ENCODE measurements around the gene NRARP. TPM values are rescaled to one million over a fixed set of nuclear protein-coding genes. Genes with fewer than 3 reads are reported as not detected.

NRARP gene
- polyA plus RNA-seq, 3 donors: 15.4 TPM; not detected in 2

DNA sequence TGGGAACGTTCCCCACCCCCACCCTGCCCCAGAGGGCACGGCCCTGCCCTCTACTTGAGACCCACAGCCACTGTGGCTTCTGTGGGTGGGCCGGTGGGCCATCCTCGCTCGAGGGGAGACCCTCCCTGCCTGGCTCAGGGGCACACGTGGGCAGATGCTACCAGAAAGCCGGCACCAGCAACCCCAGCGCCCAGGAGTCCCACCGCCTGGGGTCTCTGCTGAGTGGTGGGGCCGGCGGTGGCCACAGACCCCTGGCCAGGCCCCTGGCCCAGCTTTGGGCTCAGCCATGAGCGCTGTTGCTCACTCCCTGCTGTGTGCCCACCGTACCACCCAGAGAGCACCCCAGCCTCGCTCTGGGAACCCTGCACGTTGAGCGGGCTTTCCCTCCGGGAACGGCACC is 16.5 kb upstream of the NRARP start:
- peaks cover 2 to 21% (median 4%) of the 10 kb centered on the region in 3 donors for H3K27me3 Mint-ChIP-seq (ENCODE audit: low read depth in 3 of 3)
- Histone ChIP-seq H4K20me1 (ENCODE audit: insufficient read depth, low read length) (no peaks in the 10 kb centered on the region), H3K27ac (ENCODE audit: low read depth in 1 of 2, low read length in 2 of 2) (no peak overlapping the region), H3K36me3 (replicated peaks in 1 of 2; ENCODE audit: control insufficient read depth in 1 of 2, insufficient read depth in 2 of 2, low read length in 2 of 2) (no peaks in the 10 kb centered on the region), H3K9me3 (replicated peaks in 1 of 2; ENCODE audit: control insufficient read depth in 1 of 2, insufficient read depth in 1 of 2, low read length in 2 of 2) (no peaks in the 10 kb centered on the region), H2AFZ (ENCODE audit: insufficient read depth, low read depth, low read length, poor library complexity, severe bottlenecking) (no peak overlapping the region), H3K27me3 (ENCODE audit: control insufficient read depth in 2 of 2, insufficient read depth in 2 of 2, low read length in 2 of 2) (peaks cover 0 to 20% of the 10 kb centered on the region in 2 donors), H3K4me1 (ENCODE audit: control insufficient read depth in 1 of 2, insufficient read depth in 2 of 2, low read length in 2 of 2) (peaks cover 17 to 24% of the 10 kb centered on the region in 2 donors), H3K4me3 (replicated peaks in 1 of 3; ENCODE audit: low read depth in 2 of 3, low read length in 3 of 3) (no peak overlapping the region), H3K4me2 (replicated peaks; ENCODE audit: extremely low read depth, low read length, poor library complexity, severe bottlenecking) (no peak overlapping the region), H3K9ac (ENCODE audit: insufficient read depth, low read length, poor library complexity, severe bottlenecking) (no peak overlapping the region), H3K79me2 (ENCODE audit: insufficient read depth, low read length) (no peaks in the 10 kb centered on the region)
- H3K27ac Mint-ChIP-seq: no peak overlapping the region
- peaks cover 0 to 3% (median 1%) of the 10 kb centered on the region in 7 donors for H3K9me3 Mint-ChIP-seq
- no peak for DNase-seq
- no peaks in the 10 kb centered on the region for H3K36me3 Mint-ChIP-seq
- TF ChIP-seq, protein P1, sequence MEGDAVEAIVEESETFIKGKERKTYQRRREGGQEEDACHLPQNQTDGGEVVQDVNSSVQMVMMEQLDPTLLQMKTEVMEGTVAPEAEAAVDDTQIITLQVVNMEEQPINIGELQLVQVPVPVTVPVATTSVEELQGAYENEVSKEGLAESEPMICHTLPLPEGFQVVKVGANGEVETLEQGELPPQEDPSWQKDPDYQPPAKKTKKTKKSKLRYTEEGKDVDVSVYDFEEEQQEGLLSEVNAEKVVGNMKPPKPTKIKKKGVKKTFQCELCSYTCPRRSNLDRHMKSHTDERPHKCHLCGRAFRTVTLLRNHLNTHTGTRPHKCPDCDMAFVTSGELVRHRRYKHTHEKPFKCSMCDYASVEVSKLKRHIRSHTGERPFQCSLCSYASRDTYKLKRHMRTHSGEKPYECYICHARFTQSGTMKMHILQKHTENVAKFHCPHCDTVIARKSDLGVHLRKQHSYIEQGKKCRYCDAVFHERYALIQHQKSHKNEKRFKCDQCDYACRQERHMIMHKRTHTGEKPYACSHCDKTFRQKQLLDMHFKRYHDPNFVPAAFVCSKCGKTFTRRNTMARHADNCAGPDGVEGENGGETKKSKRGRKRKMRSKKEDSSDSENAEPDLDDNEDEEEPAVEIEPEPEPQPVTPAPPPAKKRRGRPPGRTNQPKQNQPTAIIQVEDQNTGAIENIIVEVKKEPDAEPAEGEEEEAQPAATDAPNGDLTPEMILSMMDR (IDR thresholded peaks at IDR 0.05): no peak
- H3K4me3 Mint-ChIP-seq: no peak overlapping the region
- intact Hi-C loops (cut with micrococcal nuclease): no loop called here
- H3K4me1 Mint-ChIP-seq: peaks cover 5% of the 10 kb centered on the region
- WGBS (ENCODE audit: insufficient coverage): 89% methylated on average over 15 of the region's 18 CpGs

DNA sequence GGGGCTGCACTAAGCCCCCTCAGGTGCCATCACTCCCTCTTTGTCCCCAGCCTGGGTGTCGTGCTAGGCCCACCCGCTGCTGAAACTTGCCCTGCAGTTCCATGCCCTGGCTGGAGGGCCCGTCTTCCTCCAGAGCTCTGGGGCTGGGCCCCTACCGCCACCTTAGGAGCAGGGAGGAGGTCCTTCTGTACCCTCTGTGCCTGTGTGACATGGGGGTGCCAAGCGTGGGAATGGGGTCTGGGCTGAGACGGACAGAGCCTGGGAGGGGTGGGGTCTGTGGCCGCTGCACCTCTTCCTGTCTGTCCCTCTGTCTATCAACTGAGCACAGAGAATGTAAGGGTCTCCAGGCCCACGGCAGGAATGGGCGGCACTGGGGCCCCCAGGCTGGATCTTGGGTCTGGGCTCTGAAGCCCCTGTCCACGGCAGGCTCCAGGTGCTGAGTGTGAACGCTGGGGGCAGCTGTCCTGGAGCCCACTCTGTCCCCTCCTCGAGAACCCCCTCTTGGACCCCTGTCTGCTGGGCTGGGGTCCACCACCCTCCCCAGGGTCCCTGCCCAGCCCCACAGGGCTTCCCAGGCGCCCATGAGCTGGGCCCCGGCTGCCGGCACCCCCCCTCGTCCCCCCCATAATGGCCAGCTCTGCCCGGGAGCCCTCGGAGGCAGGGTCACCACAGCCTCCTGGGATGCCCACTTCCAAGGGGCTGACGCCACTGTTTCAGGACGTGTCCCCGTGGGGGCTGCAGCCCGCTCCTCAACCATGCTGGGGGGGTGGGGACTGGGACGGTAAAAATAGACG is 15.8 kb upstream of the NRARP start:
- H2AFZ ChIP-seq (ENCODE audit: insufficient read depth, low read depth, low read length, poor library complexity, severe bottlenecking): no peak overlapping the region
- no peak overlapping the region for H3K27ac ChIP-seq (ENCODE audit: low read depth in 1 of 2, low read length in 2 of 2)
- no peak overlapping the region for H3K27ac Mint-ChIP-seq
- H3K27me3 ChIP-seq (ENCODE audit: control insufficient read depth in 2 of 2, insufficient read depth in 2 of 2, low read length in 2 of 2): peaks cover 0 to 20% of the 10 kb centered on the region in 2 donors
- H3K9me3 ChIP-seq (replicated peaks in 1 of 2; ENCODE audit: control insufficient read depth in 1 of 2, insufficient read depth in 1 of 2, low read length in 2 of 2): no peaks in the 10 kb centered on the region
- H3K4me1 Mint-ChIP-seq: peaks cover 5% of the 10 kb centered on the region
- no peaks in the 10 kb centered on the region for H3K79me2 ChIP-seq (ENCODE audit: insufficient read depth, low read length)
- H3K27me3 Mint-ChIP-seq (ENCODE audit: low read depth in 3 of 3): peaks cover 2 to 21% (median 4%) of the 10 kb centered on the region in 3 donors
- H3K36me3 Mint-ChIP-seq: no peaks in the 10 kb centered on the region
- H3K4me2 ChIP-seq (replicated peaks; ENCODE audit: extremely low read depth, low read length, poor library complexity, severe bottlenecking): no peak overlapping the region
- H3K4me3 ChIP-seq (replicated peaks in 1 of 3; ENCODE audit: low read depth in 2 of 3, low read length in 3 of 3): no peak overlapping the region
- no peak overlapping the region for H3K4me3 Mint-ChIP-seq
- no peaks in the 10 kb centered on the region for H4K20me1 ChIP-seq (ENCODE audit: insufficient read depth, low read length)
- H3K9ac ChIP-seq (ENCODE audit: insufficient read depth, low read length, poor library complexity, severe bottlenecking): no peak overlapping the region
- no peaks in the 10 kb centered on the region for H3K36me3 ChIP-seq (replicated peaks in 1 of 2; ENCODE audit: control insufficient read depth in 1 of 2, insufficient read depth in 2 of 2, low read length in 2 of 2)
- H3K4me1 ChIP-seq (ENCODE audit: control insufficient read depth in 1 of 2, insufficient read depth in 2 of 2, low read length in 2 of 2): peaks cover 17 to 24% of the 10 kb centered on the region in 2 donors
- TF ChIP-seq, protein P1 (IDR thresholded peaks at IDR 0.05): no peak
- intact Hi-C loops (cut with micrococcal nuclease): no loop called here
- DNase-seq: no peak
- WGBS (ENCODE audit: insufficient coverage): 93% methylated on average over 14 of the region's 24 CpGs
- peaks cover 0 to 3% (median 1%) of the 10 kb centered on the region in 7 donors for H3K9me3 Mint-ChIP-seq
